GM23338 (cell line): ENCODE data around the gene DNAH11. TPM values are rescaled to one million over a fixed set of nuclear protein-coding genes. Genes with fewer than 3 reads are reported as not detected.

ENCODE experiments used
- ATAC-seq: fragments of 200-7000 bp; cut with Tn5 transposase; 3 replicates; pipeline ENCODE4 v1.9.1; 2020
- DNase-seq: peaks from one replicate; pipeline ENCODE4 v3.0.0-alpha.2; 2015; ENCODE audit warnings: low spot score
- H2AFZ ChIP-seq: fragments of 200-600 bp; sonication (generic); 2 replicates; pipeline ENCODE4 v1.8.0; 2016; ENCODE audit warnings: antibody characterized with exemption, mild to moderate bottlenecking, moderate library complexity
- H3F3A ChIP-seq: fragments of 200-600 bp; sonication (generic); replicated peaks from 2 replicates; pipeline ENCODE4 v1.8.0; 2017; ENCODE audit warnings: antibody characterized with exemption, mixed run types, low read depth
- H3K27ac ChIP-seq: fragments of 200-600 bp; sonication (generic); 2 replicates; pipeline ENCODE4 v1.6.1; 2016; ENCODE audit warnings: low read depth
- H3K27me3 ChIP-seq: fragments of 200-600 bp; sonication (generic); 2 replicates; pipeline ENCODE4 v1.8.0; 2016; ENCODE audit warnings: mild to moderate bottlenecking, mixed run types, moderate library complexity; ENCODE audit not compliant: insufficient read depth
- H3K36me3 ChIP-seq: fragments of 200-600 bp; sonication (generic); 2 replicates; pipeline ENCODE4 v1.8.0; 2016; ENCODE audit warnings: mild to moderate bottlenecking; ENCODE audit not compliant: insufficient read depth
- H3K4me1 ChIP-seq: fragments of 200-600 bp; sonication (generic); 2 replicates; pipeline ENCODE4 v1.8.0; 2016; ENCODE audit warnings: mild to moderate bottlenecking, moderate library complexity; ENCODE audit not compliant: insufficient read depth
- H3K4me2 ChIP-seq: fragments of 200-600 bp; sonication (generic); 2 replicates; pipeline ENCODE4 v1.7.1; 2017; ENCODE audit warnings: mixed run types
- H3K4me3 ChIP-seq: fragments of 200-600 bp; sonication (generic); 2 replicates; pipeline ENCODE4 v1.6.1; 2016; ENCODE audit warnings: mixed run types
- H3K79me2 ChIP-seq: fragments of 200-600 bp; sonication (generic); replicated peaks from 2 replicates; pipeline ENCODE4 v1.8.0; 2017; ENCODE audit warnings: mild to moderate bottlenecking; ENCODE audit not compliant: insufficient read depth
- H3K9me2 ChIP-seq: fragments of 200-600 bp; sonication (generic); 2 replicates; pipeline ENCODE4 v1.8.0; 2017; ENCODE audit not compliant: insufficient read depth
- H4K20me1 ChIP-seq: fragments of 200-600 bp; sonication (generic); replicated peaks from 2 replicates; pipeline ENCODE4 v1.8.0; 2017; ENCODE audit warnings: mild to moderate bottlenecking; ENCODE audit not compliant: insufficient read depth
- H3K27ac Mint-ChIP-seq: 2 replicates; pipeline ENCODE4 v1.8.0; 2020; ENCODE audit warnings: inconsistent platforms, mild to moderate bottlenecking, moderate library complexity, mixed read lengths
- H3K27me3 Mint-ChIP-seq: 3 replicates; pipeline ENCODE4 v1.8.0; 2022; ENCODE audit warnings: low read depth, mild to moderate bottlenecking, moderate library complexity, mixed read lengths, inconsistent platforms; ENCODE audit not compliant: insufficient read depth, poor library complexity
- H3K36me3 Mint-ChIP-seq: 3 replicates; pipeline ENCODE4 v1.8.0; 2021; ENCODE audit warnings: low read depth, mild to moderate bottlenecking, inconsistent platforms, moderate library complexity, mixed read lengths
- H3K4me1 Mint-ChIP-seq: 3 replicates; pipeline ENCODE4 v1.8.0; 2020; ENCODE audit warnings: mild to moderate bottlenecking, inconsistent platforms, mixed read lengths
- H3K4me3 Mint-ChIP-seq: 3 replicates; pipeline ENCODE4 v1.8.0; 2021; ENCODE audit warnings: moderate library complexity, mild to moderate bottlenecking, inconsistent platforms, mixed read lengths
- H3K9me3 Mint-ChIP-seq: 3 replicates; pipeline ENCODE4 v1.8.0; 2020; ENCODE audit warnings: moderate library complexity, mild to moderate bottlenecking, inconsistent platforms, mixed read lengths
- CREB1 ChIP-seq: fragments of 250-450 bp; sonication (Bioruptor Pico); IDR thresholded peaks from 2 replicates; pipeline ENCODE4 v1.5.0; 2020; ENCODE audit warnings: low read depth, mild to moderate bottlenecking, moderate library complexity
- CTCF ChIP-seq, 2 experiments: fragments of 200-600 bp in 1 of 2; sonication (generic) in 1 of 2; conservative IDR thresholded peaks; 2 replicates each; pipeline versions ENCODE4 v1.5.1 to v1.6.1; 2016 to 2017; ENCODE audit warnings: antibody characterized with exemption in 2 of 2, low read depth in 2 of 2, mild to moderate bottlenecking in 2 of 2, moderate library complexity in 1 of 2
- EZH2 ChIP-seq: fragments of 200-600 bp; sonication (generic); IDR thresholded peaks from one replicate; pipeline ENCODE4 v1.8.0; 2017; ENCODE audit warnings: antibody characterized with exemption, mild to moderate bottlenecking, low read depth; ENCODE audit not compliant: unreplicated experiment
- EZH2phosphoT487 ChIP-seq: fragments of 200-600 bp; sonication (generic); IDR thresholded peaks from one replicate; pipeline ENCODE4 v1.8.1; 2018; ENCODE audit warnings: antibody characterized with exemption; ENCODE audit not compliant: unreplicated experiment
- JUNB ChIP-seq: IDR thresholded peaks from one replicate; pipeline ENCODE4 v1.6.1; 2016; ENCODE audit warnings: antibody characterized with exemption; ENCODE audit not compliant: unreplicated experiment
- NANOG ChIP-seq: IDR thresholded peaks from 2 replicates; pipeline ENCODE4 v1.6.1; 2016; ENCODE audit warnings: antibody characterized with exemption, borderline replicate concordance
- POLR2AphosphoS5 ChIP-seq: IDR thresholded peaks from 2 replicates; pipeline ENCODE4 v1.6.1; 2016; ENCODE audit warnings: antibody characterized with exemption, low read depth
- STAT1 ChIP-seq: IDR thresholded peaks from one replicate; pipeline ENCODE4 v1.6.1; 2016; ENCODE audit warnings: antibody characterized with exemption; ENCODE audit not compliant: unreplicated experiment
- ZNF114 ChIP-seq: fragments of 250-450 bp; sonication (Bioruptor Pico); IDR thresholded peaks from 2 replicates; pipeline ENCODE4 v1.5.0; 2020; ENCODE audit warnings: mild to moderate bottlenecking, moderate library complexity
- ZNF331 ChIP-seq: fragments of 250-450 bp; sonication (Bioruptor Pico); IDR thresholded peaks from 2 replicates; pipeline ENCODE4 v1.5.0; 2020; ENCODE audit warnings: low read depth, mild to moderate bottlenecking, moderate library complexity
- polyA plus RNA-seq: library from polyadenylated mRNA; unstranded; fragments of >200 nt; fragmentation: Nextera tagmentation; extraction: Ambion mirVana; gene quantifications from 2 replicates; pipeline ENCODE4 v1.2.1, GENCODE V29; 2016
- total RNA-seq: library from RNA; depleted of rRNA; stranded (reverse); fragments of >200 nt; shearing (Covaris generic); gene quantifications from 2 replicates; pipeline ENCODE4 v1.2.3, GENCODE V29; 2014
- TF ChIP-seq, protein P1 (sequence below): IDR thresholded peaks from 2 replicates; pipeline ENCODE4 v1.6.1; 2016; ENCODE audit warnings: antibody characterized with exemption
- TF ChIP-seq, protein P2 (sequence below): IDR thresholded peaks from one replicate; pipeline ENCODE4 v1.6.1; 2018; ENCODE audit warnings: antibody characterized with exemption; ENCODE audit not compliant: unreplicated experiment

DNAH11 gene
- total and polyA plus RNA-seq, 2 experiments from 2014 or later, result 9.3 TPM

DNA sequence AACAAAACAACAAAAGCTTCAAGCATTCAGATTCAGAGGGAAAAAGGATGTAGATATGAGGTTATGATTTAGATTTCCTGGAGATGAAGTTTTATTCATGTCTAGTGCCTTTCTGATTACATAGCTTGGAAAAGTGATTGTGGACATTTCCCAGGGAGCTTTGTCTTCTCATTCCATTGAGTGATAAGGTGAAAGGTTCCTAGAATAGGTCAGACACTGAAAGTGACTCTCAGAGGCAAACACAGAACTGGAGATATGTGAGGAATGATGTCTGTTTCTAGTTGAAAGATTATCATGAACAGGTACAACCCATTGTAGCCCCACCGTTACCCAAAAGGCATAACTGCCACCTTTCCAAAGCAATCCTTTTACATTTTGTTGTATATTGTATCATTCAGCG lies 223.4 kb downstream of the DNAH11 start:
- Histone ChIP-seq H3K9me2 (no peaks in the 10 kb centered on the region), H3K27ac (no peak overlapping the region), H4K20me1 (no peaks in the 10 kb centered on the region), H2AFZ (no peak overlapping the region), H3K4me1 (peaks cover 14% of the 10 kb centered on the region), H3F3A (no peaks in the 10 kb centered on the region), H3K4me2 (no peak overlapping the region), H3K36me3 (no peaks in the 10 kb centered on the region), H3K4me3 (no peak overlapping the region), H3K79me2 (no peaks in the 10 kb centered on the region), H3K27me3 (no peaks in the 10 kb centered on the region)
- H3K36me3 Mint-ChIP-seq, result no peaks in the 10 kb centered on the region
- peaks cover 3% of the 10 kb centered on the region for H3K27me3 Mint-ChIP-seq
- DNase-seq (no peak), ATAC-seq (no peak)
- H3K4me3 Mint-ChIP-seq, result no peak overlapping the region
- H3K9me3 Mint-ChIP-seq, result no peaks in the 10 kb centered on the region
- H3K4me1 Mint-ChIP-seq, result peaks cover 47% of the 10 kb centered on the region
- H3K27ac Mint-ChIP-seq, result no peak overlapping the region
- TF ChIP-seq JUNB, result no peak
- TF ChIP-seq, protein P1, sequence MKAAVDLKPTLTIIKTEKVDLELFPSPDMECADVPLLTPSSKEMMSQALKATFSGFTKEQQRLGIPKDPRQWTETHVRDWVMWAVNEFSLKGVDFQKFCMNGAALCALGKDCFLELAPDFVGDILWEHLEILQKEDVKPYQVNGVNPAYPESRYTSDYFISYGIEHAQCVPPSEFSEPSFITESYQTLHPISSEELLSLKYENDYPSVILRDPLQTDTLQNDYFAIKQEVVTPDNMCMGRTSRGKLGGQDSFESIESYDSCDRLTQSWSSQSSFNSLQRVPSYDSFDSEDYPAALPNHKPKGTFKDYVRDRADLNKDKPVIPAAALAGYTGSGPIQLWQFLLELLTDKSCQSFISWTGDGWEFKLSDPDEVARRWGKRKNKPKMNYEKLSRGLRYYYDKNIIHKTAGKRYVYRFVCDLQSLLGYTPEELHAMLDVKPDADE, result no peak
- TF ChIP-seq NANOG, result no peak
- TF ChIP-seq, protein P2, sequence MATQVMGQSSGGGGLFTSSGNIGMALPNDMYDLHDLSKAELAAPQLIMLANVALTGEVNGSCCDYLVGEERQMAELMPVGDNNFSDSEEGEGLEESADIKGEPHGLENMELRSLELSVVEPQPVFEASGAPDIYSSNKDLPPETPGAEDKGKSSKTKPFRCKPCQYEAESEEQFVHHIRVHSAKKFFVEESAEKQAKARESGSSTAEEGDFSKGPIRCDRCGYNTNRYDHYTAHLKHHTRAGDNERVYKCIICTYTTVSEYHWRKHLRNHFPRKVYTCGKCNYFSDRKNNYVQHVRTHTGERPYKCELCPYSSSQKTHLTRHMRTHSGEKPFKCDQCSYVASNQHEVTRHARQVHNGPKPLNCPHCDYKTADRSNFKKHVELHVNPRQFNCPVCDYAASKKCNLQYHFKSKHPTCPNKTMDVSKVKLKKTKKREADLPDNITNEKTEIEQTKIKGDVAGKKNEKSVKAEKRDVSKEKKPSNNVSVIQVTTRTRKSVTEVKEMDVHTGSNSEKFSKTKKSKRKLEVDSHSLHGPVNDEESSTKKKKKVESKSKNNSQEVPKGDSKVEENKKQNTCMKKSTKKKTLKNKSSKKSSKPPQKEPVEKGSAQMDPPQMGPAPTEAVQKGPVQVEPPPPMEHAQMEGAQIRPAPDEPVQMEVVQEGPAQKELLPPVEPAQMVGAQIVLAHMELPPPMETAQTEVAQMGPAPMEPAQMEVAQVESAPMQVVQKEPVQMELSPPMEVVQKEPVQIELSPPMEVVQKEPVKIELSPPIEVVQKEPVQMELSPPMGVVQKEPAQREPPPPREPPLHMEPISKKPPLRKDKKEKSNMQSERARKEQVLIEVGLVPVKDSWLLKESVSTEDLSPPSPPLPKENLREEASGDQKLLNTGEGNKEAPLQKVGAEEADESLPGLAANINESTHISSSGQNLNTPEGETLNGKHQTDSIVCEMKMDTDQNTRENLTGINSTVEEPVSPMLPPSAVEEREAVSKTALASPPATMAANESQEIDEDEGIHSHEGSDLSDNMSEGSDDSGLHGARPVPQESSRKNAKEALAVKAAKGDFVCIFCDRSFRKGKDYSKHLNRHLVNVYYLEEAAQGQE, result no peak
- no peak for TF ChIP-seq EZH2
- no peak for TF ChIP-seq CREB1 (CRISPR knock-in tag)
- TF ChIP-seq STAT1, result no peak
- no peak for TF ChIP-seq EZH2phosphoT487

- peaks cover 5% of the 10 kb centered on the region for H3K27me3 Mint-ChIP-seq
- DNase-seq (peak; percentile 94), ATAC-seq (peak; percentile 88)
- H3K27me3 ChIP-seq, result no peaks in the 10 kb centered on the region
- no peak overlapping the region for H3K4me3 Mint-ChIP-seq
- H3K27ac ChIP-seq, result no peak overlapping the region
- H3K9me3 Mint-ChIP-seq, result no peaks in the 10 kb centered on the region
- H3F3A ChIP-seq, result no peaks in the 10 kb centered on the region
- H3K4me1 Mint-ChIP-seq, result peaks cover 59% of the 10 kb centered on the region
- no peaks in the 10 kb centered on the region for H3K9me2 ChIP-seq
- no peak for TF ChIP-seq ZNF331 (CRISPR knock-in tag)
- TF ChIP-seq, protein P1, result no peak
- no peak for TF ChIP-seq EZH2
- TF ChIP-seq ZNF114 (CRISPR knock-in tag), result no peak
- TF ChIP-seq JUNB, result no peak
- peak; percentile 96 to 99 for TF ChIP-seq CTCF (conservative IDR thresholded peaks at IDR 0.05; ENCODE audit: low read depth in 2 of 2)
- TF ChIP-seq CREB1 (CRISPR knock-in tag), result peak; percentile 9; the same call in 1 of the 2 replicates
- no peak for TF ChIP-seq NANOG
- TF ChIP-seq, protein P2, result no peak
- TF ChIP-seq POLR2AphosphoS5, result no peak
- H3K79me2 ChIP-seq, result no peaks in the 10 kb centered on the region
- H3K4me2 ChIP-seq, result no peak overlapping the region
- no peak overlapping the region for H2AFZ ChIP-seq
- no peaks in the 10 kb centered on the region for H3K36me3 Mint-ChIP-seq
- H3K36me3 ChIP-seq, result no peaks in the 10 kb centered on the region
- no peaks in the 10 kb centered on the region for H4K20me1 ChIP-seq
- H3K4me1 ChIP-seq, result peaks cover 21% of the 10 kb centered on the region
- 0 out of 2 replicates have a peak overlapping the region, but pooled peaks have one; percentile 57 for H3K27ac Mint-ChIP-seq
- no peak overlapping the region for H3K4me3 ChIP-seq
Observed at GRCh38 chr7:21767300-21767900, 224.6 kb downstream of the DNAH11 start.
